Measurements from ENCODE around the gene TMEM41A.
A peak's percentile ranks its signal among the peaks of the same experiment; 100 is the strongest.

TMEM41A gene

GRCh38 chr3:185498503-185499396, at the start of gene TMEM41A:
Gene TMEM41A (minus strand): TSS chr3:185499035. CDS start chr3:185498961, 74 bp downstream.
- DNase-seq = peak; percentile 91

- DNase-seq = no peak
Measured at GRCh38 chr3:185540695-185541094, 41.9 kb upstream of the TMEM41A start.

- DNase-seq = no peak
Measured at GRCh38 chr3:185539934-185540333, 41.1 kb upstream of the TMEM41A start.

GRCh38 chr3:185537369-185537970, 38.6 kb upstream of the TMEM41A start:
- peak; percentile 14 for DNase-seq

GRCh38 chr3:185534511-185534910, 35.7 kb upstream of the TMEM41A start:
- no peak for DNase-seq

- no peak for DNase-seq
Measured at GRCh38 chr3:185532901-185533300, 34.1 kb upstream of the TMEM41A start.

- no peak for DNase-seq
Measured at GRCh38 chr3:185530856-185531255, 32.0 kb upstream of the TMEM41A start.

GRCh38 chr3:185528532-185528931, 29.7 kb upstream of the TMEM41A start:
- no peak for DNase-seq

- DNase-seq = no peak
Measured at GRCh38 chr3:185527364-185527763, 28.5 kb upstream of the TMEM41A start.

GRCh38 chr3:185526349-185526951, 27.6 kb upstream of the TMEM41A start:
- no peak for DNase-seq

GRCh38 chr3:185521349-185522138, 22.7 kb upstream of the TMEM41A start:
- no peak for DNase-seq

- no peak for DNase-seq
Measured at GRCh38 chr3:185519021-185519420, 20.2 kb upstream of the TMEM41A start.

- DNase-seq = no peak
Measured at GRCh38 chr3:185517387-185518130, 18.7 kb upstream of the TMEM41A start.

GRCh38 chr3:185511711-185512110, 12.9 kb upstream of the TMEM41A start:
- DNase-seq = no peak

GRCh38 chr3:185508335-185508991, 9.6 kb upstream of the TMEM41A start:
- no peak for DNase-seq

GRCh38 chr3:185507883-185508282, 9.0 kb upstream of the TMEM41A start:
- no peak for DNase-seq

GRCh38 chr3:185504636-185505035, 5.8 kb upstream of the TMEM41A start:
- DNase-seq = no peak

GRCh38 chr3:185503521-185503920, 4.7 kb upstream of the TMEM41A start:
- DNase-seq = no peak

GRCh38 chr3:185502987-185503386, 4.2 kb upstream of the TMEM41A start:
- no peak for DNase-seq

GRCh38 chr3:185490241-185490640, 8.6 kb downstream of the TMEM41A start:
- no peak for DNase-seq

GRCh38 chr3:185489462-185489861, 9.4 kb downstream of the TMEM41A start:
- DNase-seq = no peak

GRCh38 chr3:185488465-185488864, 10.4 kb downstream of the TMEM41A start:
- no peak for DNase-seq

Data from activated naive CD4-positive, alpha-beta T cell treated with anti-CD3 and anti-CD28 coated beads, Interleukin-2, amount 50 U/mL, for 16 hours (primary cell).